SKM-1 treated with dmso at 0.1 percent for 144 hours (cell line): Measurements from ENCODE around the gene UBE2I.
A peak's percentile ranks its signal among the peaks of the same experiment; 100 is the strongest.
"Not testable (repeated sequence)": the region's sequence is repeated elsewhere in the genome, so short reads cannot be mapped to it uniquely, and the experiment has no call there.

Experiments
- DNase-seq: peaks from one replicate; lab custom pipeline; 2025; ENCODE audit not compliant: unreplicated experiment; lab: John Stamatoyannopoulos, UW

The UBE2I gene

GRCh38 chr16:1328136-1328535, 18.7 kb downstream of the UBE2I start:
- not testable (repeated sequence) for DNase-seq

DNA sequence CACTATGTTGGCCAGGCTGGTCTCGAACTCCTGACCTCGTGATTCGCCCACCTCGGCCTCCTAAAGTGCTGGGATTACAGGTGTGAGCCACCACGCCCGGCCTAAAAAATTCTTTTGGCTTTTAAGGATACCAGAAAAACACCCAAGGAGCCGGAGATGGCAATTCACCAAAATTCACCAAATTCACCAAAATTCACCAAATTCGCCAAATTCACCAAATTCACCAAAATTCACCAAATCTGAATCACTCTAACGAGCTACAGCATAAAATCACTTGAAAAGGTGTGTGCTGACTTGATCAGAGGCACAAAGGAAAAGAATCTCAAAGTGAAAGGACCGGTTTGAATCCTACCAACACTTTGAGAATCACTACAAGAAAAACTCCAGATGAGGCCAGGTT, 19.5 kb downstream of the UBE2I start:
- not testable (repeated sequence) for DNase-seq

DNA sequence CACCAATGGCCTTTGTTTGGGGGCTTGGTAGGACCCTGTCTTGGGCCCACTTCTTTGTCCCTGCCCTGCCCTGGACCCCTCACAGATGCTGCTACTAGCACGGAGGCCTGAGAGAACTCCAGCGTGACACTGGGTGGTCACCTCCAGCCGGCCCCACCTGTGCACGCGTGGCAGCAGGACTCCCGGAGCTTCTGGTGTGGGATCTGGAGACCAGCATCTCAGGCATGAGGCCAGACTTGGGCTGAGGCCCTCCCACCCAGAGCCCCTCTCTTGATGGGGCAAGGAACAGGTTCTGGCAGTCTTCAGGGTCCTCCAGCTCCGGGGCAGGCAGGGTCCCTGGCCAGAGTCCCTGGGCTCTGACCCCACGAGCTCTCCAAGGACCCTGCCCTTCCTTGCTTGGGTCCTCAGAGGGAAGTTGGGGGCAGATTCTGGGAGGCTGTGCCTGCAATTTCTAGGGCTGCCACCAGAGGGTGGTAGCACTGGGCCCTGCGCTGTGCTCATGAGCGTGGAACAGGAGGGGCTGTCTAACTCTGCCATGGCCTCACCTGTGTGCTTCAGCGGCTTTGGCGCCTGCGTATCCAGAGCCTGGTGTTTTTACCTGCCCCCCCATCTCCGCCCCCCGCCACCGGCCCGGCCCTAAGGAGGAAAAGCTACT, 21.0 kb downstream of the UBE2I start:
- DNase-seq = peak; percentile 11

DNA sequence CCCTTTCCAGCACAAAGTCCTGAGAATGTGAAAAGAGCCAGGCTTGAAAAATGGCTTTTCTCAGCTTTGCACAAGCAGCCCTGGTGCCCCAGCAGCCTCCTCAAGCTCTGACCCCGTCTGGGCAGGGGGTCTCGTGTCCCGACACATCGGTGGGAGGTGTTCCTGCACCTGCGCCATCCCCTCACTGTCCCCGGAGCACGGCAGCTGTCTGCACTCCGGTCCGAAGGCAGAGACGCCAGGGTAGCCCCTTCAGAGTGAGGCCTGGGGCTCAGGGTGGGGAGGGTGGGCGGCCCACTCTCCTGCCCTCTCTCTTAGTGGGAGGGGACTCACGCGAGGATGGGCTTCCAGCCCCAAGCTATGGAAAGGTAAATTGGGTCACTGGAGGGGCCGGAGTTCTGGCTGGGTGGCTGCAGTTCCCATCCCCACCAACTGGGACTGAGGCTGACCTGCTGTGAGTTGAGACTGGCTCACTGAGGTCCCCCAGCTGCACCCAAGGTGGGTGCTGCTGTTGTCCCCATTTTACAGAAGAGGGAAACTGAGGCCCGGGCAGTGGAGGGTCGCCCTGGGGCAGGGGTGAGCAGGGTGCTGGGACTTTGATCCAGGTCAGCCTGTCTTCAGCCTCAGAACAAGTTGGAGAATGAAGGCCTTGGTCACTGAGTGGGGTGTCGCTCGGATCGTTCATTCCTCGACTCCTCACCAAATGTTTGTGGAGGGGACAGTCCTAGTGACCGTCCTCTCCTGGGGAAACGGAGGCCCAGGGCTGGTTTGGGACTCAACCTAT, 21.7 kb downstream of the UBE2I start:
- no peak for DNase-seq

DNA sequence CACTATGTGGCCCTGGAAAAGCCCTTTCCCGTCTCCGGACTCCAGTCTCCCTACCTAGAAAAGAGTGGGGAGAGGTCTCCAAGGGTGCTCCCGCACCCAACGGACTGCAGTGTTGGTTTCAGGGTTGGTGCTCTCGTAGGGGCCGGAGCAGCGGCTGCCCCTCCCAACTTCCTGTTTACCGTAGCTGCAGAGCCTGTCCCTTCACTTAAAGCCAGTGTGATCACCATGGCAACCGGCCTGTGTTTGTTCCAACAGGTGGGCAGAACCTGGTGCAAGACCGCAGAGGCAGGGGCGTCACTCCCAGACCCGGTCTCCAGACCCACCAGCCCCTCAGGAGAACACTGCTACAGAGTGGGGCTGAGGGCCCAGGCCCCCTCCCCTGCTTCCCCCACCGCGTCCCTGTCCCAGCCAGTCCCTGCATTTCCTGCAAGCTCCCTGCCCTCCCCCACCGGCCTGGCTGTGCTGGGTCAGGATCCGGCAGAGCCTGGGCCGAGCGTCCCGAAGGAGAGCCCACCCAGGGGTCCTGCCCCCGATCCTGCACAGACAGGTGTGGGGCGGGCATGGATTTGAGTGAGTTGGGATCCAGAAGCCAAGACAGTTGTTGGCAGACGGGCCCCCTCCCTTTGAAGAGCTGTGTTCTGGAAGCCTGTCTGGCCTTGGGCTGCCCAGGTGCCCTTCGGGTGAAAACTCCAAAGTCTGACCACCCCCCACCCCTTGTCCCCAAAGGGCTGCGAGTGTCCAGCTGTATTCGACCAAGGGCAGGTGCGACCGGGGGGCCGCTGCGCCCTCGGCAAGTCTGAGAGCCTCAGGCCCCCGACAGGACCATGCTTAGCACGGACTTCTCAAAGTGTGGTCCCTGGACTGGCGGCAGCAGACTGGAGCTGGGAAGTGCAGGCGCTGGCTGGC, 22.5 kb downstream of the UBE2I start:
- DNase-seq = no peak

GRCh38 chr16:1332618-1333148, 23.2 kb downstream of the UBE2I start:
- DNase-seq = no peak

GRCh38 chr16:1333149-1333812, 23.8 kb downstream of the UBE2I start, which contains the start of gene BAIAP3:
Gene BAIAP3, plus strand, starts transcription at chr16:1333645. Its CDS starts 4,905 bp downstream, at chr16:1338550.
- DNase-seq = no peak

DNA sequence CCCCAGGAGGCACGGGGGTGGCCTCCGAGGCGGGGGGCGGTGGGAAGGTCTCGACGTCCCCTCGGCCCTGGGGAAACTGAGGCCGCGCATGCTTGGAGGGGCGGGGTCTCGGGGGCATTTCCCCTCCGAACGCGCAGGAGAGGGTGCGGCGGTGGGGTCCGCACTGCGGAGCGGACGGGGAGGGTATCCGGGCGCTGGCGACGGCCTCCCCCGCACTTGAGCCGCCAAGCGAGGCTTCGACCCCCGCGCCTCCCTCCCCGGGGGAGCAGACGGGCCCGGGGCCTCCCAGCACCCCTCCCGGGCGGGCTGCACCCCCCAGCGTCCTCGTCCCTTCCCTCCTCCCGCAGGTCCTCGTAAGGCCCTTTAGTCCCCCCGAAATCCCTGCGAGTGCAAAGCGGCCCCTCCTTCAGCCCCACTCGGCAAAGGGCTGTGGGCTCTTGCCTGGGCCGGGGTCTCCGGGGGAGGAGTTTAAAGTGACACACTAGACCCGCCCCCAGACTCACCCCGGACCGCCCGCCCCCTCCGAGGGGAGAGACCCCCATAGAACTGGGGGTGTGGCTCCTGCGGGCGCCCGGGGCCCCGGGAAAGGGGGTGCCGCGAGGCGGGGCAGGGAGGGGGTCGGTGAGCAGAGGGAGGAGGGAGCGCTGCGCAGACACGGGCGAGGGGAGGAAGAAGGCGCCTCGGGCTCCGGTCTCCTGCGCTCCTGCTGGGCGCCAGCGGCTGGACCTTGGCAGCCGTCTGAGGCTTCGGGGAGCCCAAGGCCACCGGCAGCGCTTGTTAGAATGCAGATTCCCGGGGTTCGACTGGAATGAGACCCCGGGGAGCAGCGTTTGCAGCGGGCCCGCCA, 24.6 kb downstream of the UBE2I start:
- no peak for DNase-seq

DNA sequence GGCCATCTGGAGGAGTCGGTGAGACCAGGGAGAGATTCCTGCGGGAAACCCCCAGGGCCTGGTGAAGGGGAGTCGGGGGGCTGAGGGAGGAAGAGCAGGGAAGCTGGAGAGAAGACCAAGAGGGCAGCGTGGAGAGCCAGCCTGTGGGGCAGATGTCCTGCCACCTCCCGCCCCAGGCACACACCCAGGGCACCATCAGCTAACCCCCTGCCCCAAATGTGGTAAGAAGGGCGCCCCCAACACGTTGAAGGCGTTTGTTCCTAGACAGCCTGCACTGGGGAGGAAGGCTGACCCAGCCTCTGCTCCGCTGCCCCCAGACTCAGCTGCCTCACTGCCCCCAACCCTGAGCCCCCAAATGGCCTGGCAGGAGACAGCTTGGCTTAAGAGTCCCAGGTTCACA, 25.3 kb downstream of the UBE2I start:
- no peak for DNase-seq

DNA sequence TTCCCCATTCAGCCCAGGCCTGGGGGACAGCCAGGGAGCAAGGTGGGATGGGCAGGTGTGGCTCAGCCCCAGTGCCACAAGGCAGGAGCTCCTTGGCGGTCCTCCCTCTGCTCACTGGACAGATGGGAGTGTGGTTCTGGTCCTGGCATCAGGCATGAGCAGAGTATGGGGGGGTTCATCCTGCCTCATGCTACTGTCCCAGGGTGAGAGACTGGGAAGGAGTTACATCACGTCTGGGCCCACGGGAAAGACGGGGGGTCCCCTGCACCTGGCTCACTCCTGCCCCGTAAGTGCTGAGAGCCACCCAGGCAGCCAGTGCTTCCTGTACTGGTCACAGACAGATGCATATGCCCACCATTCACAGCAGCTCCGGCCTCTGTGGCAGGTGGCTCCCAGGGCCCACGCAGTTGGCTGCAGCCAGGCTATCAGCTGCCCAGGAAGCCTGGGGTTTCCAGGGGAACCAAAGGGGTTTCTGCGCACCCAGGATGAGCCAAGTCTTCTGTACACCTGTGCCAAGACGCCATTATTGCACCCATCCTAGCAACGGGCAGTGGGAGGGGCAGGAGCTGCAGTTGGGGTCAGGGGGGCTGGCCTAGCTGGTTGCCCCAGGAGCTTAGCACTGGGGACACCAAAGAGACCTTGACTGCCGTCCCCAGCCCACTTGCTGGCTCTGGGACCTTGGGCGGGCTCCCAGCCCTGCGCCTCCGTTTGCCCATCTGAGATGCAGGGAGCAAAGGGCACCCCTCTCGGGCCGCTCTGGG, 26.0 kb downstream of the UBE2I start:
- DNase-seq = no peak

DNA sequence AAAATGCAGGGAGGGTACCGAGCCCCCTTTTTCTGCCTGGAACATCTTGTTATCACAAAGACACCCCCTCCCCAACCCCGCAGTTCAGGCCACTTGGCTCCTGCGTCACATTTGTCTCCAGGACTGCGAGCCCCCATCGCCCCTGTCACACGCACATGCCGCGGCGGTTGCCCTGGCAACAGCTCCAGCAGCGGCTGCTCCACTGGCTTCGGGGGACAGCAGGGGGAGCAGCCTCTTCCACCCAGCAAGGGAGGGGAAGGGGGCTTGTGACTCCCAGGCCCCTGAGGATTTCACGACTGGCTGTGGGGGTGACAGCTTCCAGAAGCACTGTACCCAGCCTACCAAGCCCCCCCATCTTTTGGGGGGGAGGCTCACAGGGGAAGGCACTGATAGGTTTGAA, 26.6 kb downstream of the UBE2I start:
- DNase-seq = no peak

- no peak for DNase-seq
Observed at GRCh38 chr16:1336619-1337018, 27.2 kb downstream of the UBE2I start.

- DNase-seq = no peak
Observed at GRCh38 chr16:1337486-1337885, 28.1 kb downstream of the UBE2I start.

GRCh38 chr16:1338119-1338730, 28.8 kb downstream of the UBE2I start:
- no peak for DNase-seq

DNA sequence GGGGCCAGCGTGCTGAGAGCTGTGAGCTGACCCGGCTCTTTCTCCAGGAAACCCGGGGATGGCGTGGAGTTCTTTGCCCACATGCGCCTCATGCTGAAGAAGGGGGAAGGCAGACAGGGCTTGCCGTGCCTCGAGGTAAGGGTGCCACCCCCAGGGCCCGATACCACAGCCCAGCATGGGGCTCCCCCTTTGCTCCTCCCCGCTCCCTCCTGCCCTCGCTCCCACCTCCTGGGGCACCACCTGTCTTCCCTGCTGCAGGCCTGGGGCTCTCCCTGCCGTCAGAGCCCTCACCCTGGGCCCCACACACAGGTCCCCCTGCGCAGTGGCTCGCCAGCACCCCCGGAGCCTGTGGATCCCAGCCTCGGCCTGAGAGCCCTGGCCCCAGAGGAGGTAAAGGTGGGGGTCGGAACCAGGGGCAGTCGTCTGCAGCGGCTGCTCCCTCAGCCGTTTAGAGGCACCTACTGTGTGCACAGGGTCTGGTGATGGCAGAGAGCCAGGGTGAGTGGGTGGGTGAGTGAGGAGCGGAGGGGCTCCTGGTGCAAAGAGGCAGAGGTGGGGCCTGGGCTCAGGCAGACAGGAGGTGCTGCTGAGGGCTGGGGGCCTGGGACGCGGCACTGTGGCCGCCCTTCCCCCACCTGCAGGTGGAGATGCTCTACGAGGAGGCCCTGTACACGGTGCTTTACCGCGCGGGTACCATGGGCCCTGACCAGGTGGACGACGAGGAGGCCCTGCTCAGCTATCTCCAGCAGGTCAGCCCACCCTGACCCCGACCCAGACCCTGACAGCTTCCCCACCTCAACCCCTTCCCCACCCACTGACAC, 29.6 kb downstream of the UBE2I start:
- no peak for DNase-seq

- DNase-seq = no peak
Observed at GRCh38 chr16:1340730-1341494, 31.5 kb downstream of the UBE2I start.
